ENCODE measurements around the gene DNAJC18.

- TF ChIP-seq POLR2A (IDR thresholded peaks at IDR 0.05; ENCODE audit: extremely low read depth, insufficient read length) (no peak), CTCF (IDR thresholded peaks at IDR 0.05; ENCODE audit: low read depth, low read length) (no peak)
These were observed 51.6 kb downstream of the DNAJC18 start for GRCh38 chr5:139387611-139388197.
